HG02852 (cell line): ENCODE results near the gene PPT2.
"Not testable (repeated sequence)": the region's sequence is repeated elsewhere in the genome, so short reads cannot be mapped to it uniquely, and the experiment has no call there.

Experiments used
- ATAC-seq: cut with Tn5 transposase; IDR thresholded peaks from one replicate; pipeline ENCODE4 v1.9.1; 2021; ENCODE audit warnings: mild to moderate bottlenecking, moderate library complexity; ENCODE audit not compliant: unreplicated experiment

Gene PPT2

GRCh38 chr6:32204268-32204715 is 50.4 kb downstream of the PPT2 start:
- ATAC-seq: no peak

- ATAC-seq: no peak
Measured at GRCh38 chr6:32208996-32209395, 55.1 kb downstream of the PPT2 start.

- no peak for ATAC-seq
Measured at GRCh38 chr6:32210191-32210601, 56.3 kb downstream of the PPT2 start.

GRCh38 chr6:32211432-32211831 is 57.5 kb downstream of the PPT2 start:
- not testable (repeated sequence) for ATAC-seq

GRCh38 chr6:32212076-32212760 is 58.3 kb downstream of the PPT2 start:
- ATAC-seq: no peak
